ENCODE measurements around the gene SDK1. TPM values are rescaled to one million over a fixed set of nuclear protein-coding genes. Genes with fewer than 3 reads are reported as not detected.

The SDK1 gene
- total and polyA plus RNA-seq, 10 of the 15 experiments (the other 5 are each of a cell fraction or from before 2014, with no cell fraction given), result 0.14 to 0.33 TPM; not detected in 8

GRCh38 chr7:3825491-3825890 is 524.4 kb downstream of the SDK1 start:
- Histone ChIP-seq H3K4me1 (ENCODE audit: control insufficient read depth, insufficient read depth, low read length) (no peaks in the 10 kb centered on the region), H3K9ac (ENCODE audit: control insufficient read depth, insufficient read depth, low read length) (no peak overlapping the region), H3K9me3 (replicated peaks; ENCODE audit: control insufficient read depth, insufficient read depth, low read length) (no peaks in the 10 kb centered on the region; the same call in 2 of the 3 replicates), H3K79me2 (ENCODE audit: control insufficient read depth, insufficient read depth, low read length) (no peaks in the 10 kb centered on the region), H4K20me1 (ENCODE audit: control insufficient read depth, insufficient read depth) (no peaks in the 10 kb centered on the region), H3K36me3 (ENCODE audit: control insufficient read depth in 2 of 2, insufficient read depth in 2 of 2, low read length in 1 of 2) (no peaks in the 10 kb centered on the region), H2AFZ (ENCODE audit: control insufficient read depth, low read depth, low read length) (no peak overlapping the region), H3K27ac (ENCODE audit: control insufficient read depth, insufficient read depth) (no peak overlapping the region), H3K4me3 (no peak overlapping the region), H3K27me3 (replicated peaks in 1 of 2; ENCODE audit: control insufficient read depth in 2 of 2, insufficient read depth in 2 of 2, low read length in 1 of 2) (no peaks in the 10 kb centered on the region), H3K4me2 (ENCODE audit: control insufficient read depth, insufficient read depth) (no peak overlapping the region)
- TF ChIP-seq PAX5 (IDR thresholded peaks at IDR 0.05; ENCODE audit: borderline replicate concordance, low read depth, low read length), result no peak
- no peak for TF ChIP-seq POLR2AphosphoS5 (IDR thresholded peaks at IDR 0.05; ENCODE audit: low read length)
- no peak for TF ChIP-seq TARDBP (IDR thresholded peaks at IDR 0.05; ENCODE audit: borderline replicate concordance)
- TF ChIP-seq CEBPB (IDR thresholded peaks at IDR 0.05; ENCODE audit: borderline replicate concordance in 1 of 2, low read depth in 2 of 2, low read length in 2 of 2), result no peak
- no peak for TF ChIP-seq BHLHE40 (IDR thresholded peaks at IDR 0.05; ENCODE audit: borderline replicate concordance in 1 of 2, low read depth in 2 of 2, low read length in 1 of 2)
- no peak for TF ChIP-seq USF1 (IDR thresholded peaks at IDR 0.05; ENCODE audit: borderline replicate concordance, extremely low read length, insufficient read depth, low read depth, low read length)
- TF ChIP-seq EGR1 (IDR thresholded peaks at IDR 0.05; ENCODE audit: borderline replicate concordance in 1 of 2, low read depth in 2 of 2, low read length in 2 of 2), result no peak
- TF ChIP-seq ZNF274 (IDR thresholded peaks at IDR 0.05; ENCODE audit: insufficient read depth, insufficient read length), result no peak
- no peak for TF ChIP-seq BCL3 (IDR thresholded peaks at IDR 0.05; ENCODE audit: borderline replicate concordance, insufficient read depth, low read depth, low read length, poor library complexity, severe bottlenecking)
- no peak for TF ChIP-seq IRF5 (IDR thresholded peaks at IDR 0.05; ENCODE audit: borderline replicate concordance)
- no peak for TF ChIP-seq TCF12 (IDR thresholded peaks at IDR 0.05; ENCODE audit: low read depth, low read length)
- ChIA-PET POLR2A (no interaction called here), RAD21 (ENCODE audit: unreplicated experiment) (no interaction called here), SMC1A (ENCODE audit: uncharacterized antibody, unreplicated experiment) (no interaction called here), CTCF (no interaction called here)
- ATAC-seq, result no peak
- intact Hi-C loops (cut with micrococcal nuclease; ENCODE audit: unreplicated experiment), result no loop called here
- 49% methylated on average over 3 of the region's 3 CpGs for WGBS (ENCODE audit: insufficient coverage, insufficient replicate concordance, low lambda C conversion rate, missing lambda C conversion rate)
- in situ Hi-C loops (cut with MboI), result no loop called here
- DNase-seq (ENCODE audit: low read depth, low spot score), result no peak
- no TSS peak for BruUV-seq (replicated peaks)
- no peak for FAIRE-seq

Data from GM12878 (cell line).